ENCODE results near the gene TNS1. TPM values are rescaled to one million over a fixed set of nuclear protein-coding genes. Genes with fewer than 3 reads are reported as not detected.

Gene TNS1
- total RNA-seq, 3 donors from 2014 or later, result 0.50 to 1.2 (median 0.54) TPM

GRCh38 chr2:217939629-217940245, 63.1 kb downstream of the TNS1 start:
- peaks cover 10% of the 10 kb centered on the region for H3K27me3 Mint-ChIP-seq (ENCODE audit: low read depth)
- H3K9me3 Mint-ChIP-seq, result no peaks in the 10 kb centered on the region
- no peak overlapping the region for H3K4me3 Mint-ChIP-seq
- no peak for DNase-seq
- H3K4me1 Mint-ChIP-seq (ENCODE audit: low read depth), result no peaks in the 10 kb centered on the region
- ATAC-seq, result no peak
- no peaks in the 10 kb centered on the region for H3K36me3 Mint-ChIP-seq (ENCODE audit: insufficient read depth)

- no peaks in the 10 kb centered on the region for H3K4me1 Mint-ChIP-seq (ENCODE audit: low read depth)
- H3K36me3 Mint-ChIP-seq (ENCODE audit: insufficient read depth), result no peaks in the 10 kb centered on the region
- H3K4me3 Mint-ChIP-seq, result no peak overlapping the region
- no peak for DNase-seq
- H3K9me3 Mint-ChIP-seq, result no peaks in the 10 kb centered on the region
- ATAC-seq, result no peak
- peaks cover 10% of the 10 kb centered on the region for H3K27me3 Mint-ChIP-seq (ENCODE audit: low read depth)
Measured at GRCh38 chr2:217939220-217939619, 63.6 kb downstream of the TNS1 start.

GRCh38 chr2:217938036-217938435, 64.8 kb downstream of the TNS1 start:
- Mint-ChIP-seq H3K36me3 (ENCODE audit: insufficient read depth) (no peaks in the 10 kb centered on the region), H3K4me3 (no peak overlapping the region), H3K27me3 (ENCODE audit: low read depth) (peaks cover 18% of the 10 kb centered on the region), H3K9me3 (no peaks in the 10 kb centered on the region), H3K4me1 (ENCODE audit: low read depth) (no peaks in the 10 kb centered on the region)
- no peak for DNase-seq
- ATAC-seq, result no peak

DNA sequence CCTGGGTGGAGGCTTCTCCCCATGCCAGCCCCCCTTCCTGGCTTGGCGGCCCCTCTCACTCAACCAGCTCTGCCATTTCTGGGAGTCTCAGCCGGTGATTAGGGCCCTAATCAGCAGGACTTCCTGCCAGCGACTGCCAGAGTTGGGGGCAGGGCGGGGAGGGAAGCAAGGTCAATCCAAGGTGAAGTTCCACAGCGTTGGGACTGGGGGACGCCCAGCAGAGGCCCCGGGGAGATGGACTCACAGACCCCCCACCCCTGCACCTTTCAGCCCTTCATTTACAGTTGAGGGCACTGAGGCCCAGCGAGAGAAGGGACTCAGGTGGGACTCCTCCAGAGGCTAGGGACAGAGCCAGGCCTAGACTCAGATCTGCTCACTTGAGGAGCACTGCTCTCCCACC, 65.3 kb downstream of the TNS1 start:
- no peaks in the 10 kb centered on the region for H3K4me1 Mint-ChIP-seq (ENCODE audit: low read depth)
- ATAC-seq (no peak), DNase-seq (no peak)
- no peak overlapping the region for H3K4me3 Mint-ChIP-seq
- H3K9me3 Mint-ChIP-seq, result no peaks in the 10 kb centered on the region
- no peaks in the 10 kb centered on the region for H3K36me3 Mint-ChIP-seq (ENCODE audit: insufficient read depth)
- peaks cover 20% of the 10 kb centered on the region for H3K27me3 Mint-ChIP-seq (ENCODE audit: low read depth)

- Mint-ChIP-seq H3K9me3 (no peaks in the 10 kb centered on the region), H3K4me1 (ENCODE audit: low read depth) (no peaks in the 10 kb centered on the region), H3K4me3 (no peak overlapping the region), H3K36me3 (ENCODE audit: insufficient read depth) (no peaks in the 10 kb centered on the region), H3K27me3 (ENCODE audit: low read depth) (peaks cover 20% of the 10 kb centered on the region)
- no peak for ATAC-seq
- DNase-seq, result no peak
Measured at GRCh38 chr2:217936952-217937351, 65.8 kb downstream of the TNS1 start.

DNA sequence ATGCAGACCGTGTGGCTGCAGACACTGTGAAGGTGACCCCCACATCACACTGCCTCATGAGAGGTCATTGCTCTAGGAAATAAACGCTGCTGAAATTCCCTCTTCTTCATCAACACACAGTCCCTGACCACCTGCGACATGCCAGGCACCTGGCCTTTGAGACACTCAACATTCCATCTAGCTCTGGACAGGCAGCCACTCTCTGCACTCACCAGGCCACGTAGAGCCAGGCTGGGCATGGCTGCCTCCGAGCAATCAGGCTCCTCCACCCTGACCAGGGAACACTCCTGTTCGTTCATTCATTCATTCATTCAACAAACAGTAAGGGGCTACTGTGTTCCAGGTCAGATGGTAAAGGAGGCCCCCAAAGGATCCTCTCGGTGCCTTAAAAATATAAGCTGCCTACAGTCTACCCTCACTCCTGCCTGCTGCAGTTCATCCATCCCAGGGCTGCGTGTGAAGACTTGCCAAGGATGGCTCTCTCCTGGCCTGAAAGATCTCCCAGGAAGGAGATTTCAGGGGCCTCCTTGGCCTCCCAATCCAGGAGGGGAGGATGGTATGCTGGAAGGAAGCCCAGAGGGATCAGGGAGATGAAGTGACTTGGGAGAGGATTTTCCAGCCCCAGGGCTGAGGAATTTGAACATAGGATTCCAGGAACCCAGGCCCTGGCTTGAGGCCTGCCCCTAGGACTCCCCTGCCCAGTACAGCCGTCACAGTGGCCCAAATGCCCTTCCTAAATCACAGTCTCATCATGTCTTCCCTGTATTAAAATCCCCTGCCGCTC, 66.7 kb downstream of the TNS1 start:
- H3K4me3 Mint-ChIP-seq, result no peak overlapping the region
- no peaks in the 10 kb centered on the region for H3K36me3 Mint-ChIP-seq (ENCODE audit: insufficient read depth)
- no peaks in the 10 kb centered on the region for H3K4me1 Mint-ChIP-seq (ENCODE audit: low read depth)
- H3K9me3 Mint-ChIP-seq, result no peaks in the 10 kb centered on the region
- peaks cover 12% of the 10 kb centered on the region for H3K27me3 Mint-ChIP-seq (ENCODE audit: low read depth)
- ATAC-seq (no peak), DNase-seq (no peak)

- no peak for ATAC-seq
- H3K9me3 Mint-ChIP-seq, result no peaks in the 10 kb centered on the region
Measured at GRCh38 chr2:217935235-217935879, 67.4 kb downstream of the TNS1 start.

GRCh38 chr2:217934321-217935131, 68.3 kb downstream of the TNS1 start:
- H3K4me1 Mint-ChIP-seq (ENCODE audit: low read depth), result no peaks in the 10 kb centered on the region
- peak; percentile 54 to 64 for ATAC-seq

More at GRCh38 chr2:217935235-217935879, 67.4 kb downstream of the TNS1 start:
- DNase-seq, result no peak
- no peak overlapping the region for H3K4me3 Mint-ChIP-seq
- H3K36me3 Mint-ChIP-seq (ENCODE audit: insufficient read depth), result no peaks in the 10 kb centered on the region
- peaks cover 14% of the 10 kb centered on the region for H3K27me3 Mint-ChIP-seq (ENCODE audit: low read depth)
- H3K4me1 Mint-ChIP-seq (ENCODE audit: low read depth), result no peaks in the 10 kb centered on the region

GRCh38 chr2:217933617-217933993, 69.2 kb downstream of the TNS1 start:
- Mint-ChIP-seq H3K9me3 (no peaks in the 10 kb centered on the region), H3K27me3 (ENCODE audit: low read depth) (peaks cover 12% of the 10 kb centered on the region), H3K4me1 (ENCODE audit: low read depth) (no peaks in the 10 kb centered on the region), H3K36me3 (ENCODE audit: insufficient read depth) (no peaks in the 10 kb centered on the region), H3K4me3 (no peak overlapping the region)
- ATAC-seq, result no peak
- no peak for DNase-seq

More at GRCh38 chr2:217934321-217935131, 68.3 kb downstream of the TNS1 start:
- no peak for DNase-seq
- Mint-ChIP-seq H3K9me3 (no peaks in the 10 kb centered on the region), H3K36me3 (ENCODE audit: insufficient read depth) (no peaks in the 10 kb centered on the region), H3K4me3 (no peak overlapping the region), H3K27me3 (ENCODE audit: low read depth) (peaks cover 12% of the 10 kb centered on the region)

GRCh38 chr2:217932803-217933616, 69.8 kb downstream of the TNS1 start:
- H3K27me3 Mint-ChIP-seq (ENCODE audit: low read depth), result peaks cover 12% of the 10 kb centered on the region
- DNase-seq, result no peak
- H3K4me3 Mint-ChIP-seq, result no peak overlapping the region
- no peaks in the 10 kb centered on the region for H3K9me3 Mint-ChIP-seq
- no peaks in the 10 kb centered on the region for H3K4me1 Mint-ChIP-seq (ENCODE audit: low read depth)
- no peaks in the 10 kb centered on the region for H3K36me3 Mint-ChIP-seq (ENCODE audit: insufficient read depth)
- ATAC-seq, result no peak

DNA sequence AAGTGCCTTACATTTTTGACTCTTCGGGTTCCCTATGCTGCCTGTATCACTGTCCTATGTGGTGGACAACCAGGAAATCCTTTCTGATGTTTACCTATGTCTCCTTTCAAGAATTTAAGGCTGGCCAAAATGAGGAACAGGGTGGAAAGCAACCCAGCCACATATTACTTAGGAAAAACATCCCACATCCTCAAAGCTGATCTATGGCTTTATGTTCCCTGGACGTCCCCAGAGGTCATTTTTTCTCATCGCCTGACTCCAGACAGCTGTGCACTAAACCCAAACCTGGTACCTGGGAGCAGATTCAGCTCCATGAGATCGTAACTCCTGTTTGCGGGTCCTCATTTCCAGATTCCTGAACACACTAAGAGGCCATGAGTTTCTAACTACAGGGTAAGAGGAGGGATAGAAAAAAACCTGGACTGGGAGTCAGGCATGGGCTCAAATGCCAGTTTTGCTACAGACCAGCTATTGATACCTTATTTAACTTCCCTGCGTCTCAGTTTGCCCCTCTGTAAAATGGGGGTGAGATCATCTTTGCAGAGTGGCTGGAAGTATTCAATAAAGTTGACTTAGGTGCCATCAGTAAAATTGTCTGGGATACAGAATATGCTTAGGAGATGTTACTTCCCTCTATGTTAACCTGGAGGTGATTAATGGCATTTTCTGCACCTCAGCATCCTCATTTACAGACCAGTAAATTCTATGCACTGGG, 70.8 kb downstream of the TNS1 start:
- Mint-ChIP-seq H3K9me3 (no peaks in the 10 kb centered on the region), H3K4me1 (ENCODE audit: low read depth) (no peaks in the 10 kb centered on the region), H3K27me3 (ENCODE audit: low read depth) (peaks cover 12% of the 10 kb centered on the region), H3K36me3 (ENCODE audit: insufficient read depth) (no peaks in the 10 kb centered on the region), H3K4me3 (no peak overlapping the region)
- DNase-seq (no peak), ATAC-seq (no peak)

GRCh38 chr2:217930761-217931563, 71.8 kb downstream of the TNS1 start:
- no peak overlapping the region for H3K4me3 Mint-ChIP-seq
- no peak for DNase-seq
- no peaks in the 10 kb centered on the region for H3K9me3 Mint-ChIP-seq
- H3K4me1 Mint-ChIP-seq (ENCODE audit: low read depth), result no peaks in the 10 kb centered on the region
- ATAC-seq, result no peak
- H3K27me3 Mint-ChIP-seq (ENCODE audit: low read depth), result peaks cover 12% of the 10 kb centered on the region
- no peaks in the 10 kb centered on the region for H3K36me3 Mint-ChIP-seq (ENCODE audit: insufficient read depth)

All from activated T-cell treated with anti-CD3 and anti-CD28 coated beads, Interleukin-2, amount 50 U/mL, for 4 hours (primary cell).